ENCODE results near the gene CREB5.
"Not testable (repeated sequence)": the region's sequence is repeated elsewhere in the genome, so short reads cannot be mapped to it uniquely, and the experiment has no call there.

Gene CREB5

DNA sequence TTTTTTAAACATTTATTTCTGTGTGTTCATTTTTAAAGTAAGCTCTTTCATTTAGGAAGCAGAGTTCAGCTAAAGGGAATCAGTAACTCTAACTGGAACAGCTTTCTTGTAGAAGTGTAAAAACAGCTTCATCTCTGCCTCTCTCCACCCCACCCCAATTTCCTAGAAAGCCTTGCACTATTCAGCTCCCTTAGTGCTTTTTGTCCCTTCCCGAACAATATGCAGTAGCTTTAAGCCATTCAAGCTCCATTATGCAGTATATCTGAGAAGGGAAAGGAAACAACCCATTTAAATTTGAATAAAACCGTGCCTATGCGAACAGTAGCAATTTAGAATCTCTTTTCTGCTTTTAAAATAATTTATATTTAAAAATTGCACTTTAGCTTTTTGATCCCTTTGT, 411.3 kb downstream of the CREB5 start:
- Histone ChIP-seq H3K36me3 (ENCODE audit: control insufficient read depth in 1 of 2, insufficient read depth in 2 of 2, low read depth in 1 of 2, low read length in 2 of 2) (peaks cover 10 to 45% of the 10 kb centered on the region in 2 experiments), H3K9ac (ENCODE audit: low read length) (no peak overlapping the region), H4K91ac (ENCODE audit: low read length) (no peak overlapping the region), H3K4me2 (ENCODE audit: low read length, poor library complexity, severe bottlenecking) (no peak overlapping the region), H3K27ac (ENCODE audit: low read length, poor library complexity, severe bottlenecking) (no peak overlapping the region), H3K14ac (ENCODE audit: low read length in 2 of 2) (no peak overlapping the region), H3K4ac (ENCODE audit: low read depth in 1 of 2, low read length in 2 of 2) (no peak overlapping the region), H2BK12ac (ENCODE audit: low read length in 2 of 2) (no peak overlapping the region), H2BK15ac (ENCODE audit: low read depth, poor library complexity, severe bottlenecking) (no peak overlapping the region), H3K4me3 (ENCODE audit: insufficient read depth in 1 of 2, low read depth in 1 of 2, low read length in 2 of 2) (no peak overlapping the region), H4K8ac (ENCODE audit: low read length) (no peak overlapping the region), H2AFZ (ENCODE audit: low read depth, low read length) (no peak overlapping the region), H2BK5ac (ENCODE audit: low read depth, low read length, poor library complexity, severe bottlenecking) (no peak overlapping the region), H2BK120ac (ENCODE audit: low read depth, low read length) (no peak overlapping the region), H3K79me1 (replicated peaks; ENCODE audit: low read length, poor library complexity, severe bottlenecking) (no peaks in the 10 kb centered on the region), H3K23ac (ENCODE audit: low read length in 2 of 2) (no peak overlapping the region), H3K4me1 (ENCODE audit: control insufficient read depth, insufficient read depth, low read depth, low read length) (peaks cover 2% of the 10 kb centered on the region), H3K27me3 (ENCODE audit: control insufficient read depth in 1 of 2, insufficient read depth in 1 of 2, low read length in 2 of 2) (no peaks in the 10 kb centered on the region), H3K9me3 (ENCODE audit: control insufficient read depth, low read length) (no peaks in the 10 kb centered on the region), H2AK5ac (ENCODE audit: low read length, severe bottlenecking) (no peak overlapping the region), H3K18ac (ENCODE audit: low read depth in 1 of 2, low read length in 2 of 2) (no peak overlapping the region)
- no peak for DNase-seq
- 100% methylated on average over 1 of the region's 3 CpGs for WGBS

DNA sequence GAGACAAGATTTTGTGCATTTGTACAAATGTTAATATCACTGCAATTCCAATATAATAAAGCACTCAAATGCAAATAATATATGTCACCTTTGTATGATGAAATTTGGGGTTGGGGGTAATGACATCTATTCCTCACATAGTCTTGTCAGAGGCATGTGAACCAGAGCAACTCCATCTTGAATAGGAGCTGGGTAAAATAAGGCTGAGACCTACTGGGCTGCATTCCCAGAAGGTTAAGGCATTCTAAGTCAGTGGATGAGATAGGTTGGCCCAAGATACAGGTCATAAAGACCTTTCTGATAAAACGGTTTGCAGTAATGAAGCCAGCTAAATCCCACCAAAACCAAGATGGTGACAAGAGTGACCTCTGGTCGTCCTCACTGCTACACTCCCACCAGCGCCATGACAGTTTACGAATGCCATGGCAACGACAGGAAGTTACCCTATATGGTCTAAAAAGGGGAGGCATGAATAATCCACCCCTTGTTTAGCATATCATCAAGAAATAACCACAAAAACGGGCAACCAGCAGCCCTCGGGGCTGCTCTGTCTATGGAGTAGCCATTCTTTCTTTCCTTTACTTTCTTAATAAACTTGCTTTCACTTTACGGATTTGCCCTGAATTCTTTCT, 413.6 kb downstream of the CREB5 start:
- not testable (repeated sequence) for H2BK120ac ChIP-seq (ENCODE audit: low read depth, low read length); H3K27ac ChIP-seq (ENCODE audit: low read length, poor library complexity, severe bottlenecking); H4K8ac ChIP-seq (ENCODE audit: low read length); H3K23ac ChIP-seq (ENCODE audit: low read length in 2 of 2); H3K79me1 ChIP-seq (replicated peaks; ENCODE audit: low read length, poor library complexity, severe bottlenecking); DNase-seq; H3K4me1 ChIP-seq (ENCODE audit: control insufficient read depth, insufficient read depth, low read depth, low read length); H2BK15ac ChIP-seq (ENCODE audit: low read depth, poor library complexity, severe bottlenecking); H4K91ac ChIP-seq (ENCODE audit: low read length); H3K9me3 ChIP-seq (ENCODE audit: control insufficient read depth, low read length); H3K18ac ChIP-seq (ENCODE audit: low read depth in 1 of 2, low read length in 2 of 2); H3K27me3 ChIP-seq (ENCODE audit: control insufficient read depth in 1 of 2, insufficient read depth in 1 of 2, low read length in 2 of 2); H3K4me3 ChIP-seq (ENCODE audit: insufficient read depth in 1 of 2, low read depth in 1 of 2, low read length in 2 of 2); H2BK12ac ChIP-seq (ENCODE audit: low read length in 2 of 2); H3K14ac ChIP-seq (ENCODE audit: low read length in 2 of 2); H3K4ac ChIP-seq (ENCODE audit: low read depth in 1 of 2, low read length in 2 of 2); H3K9ac ChIP-seq (ENCODE audit: low read length); H2AFZ ChIP-seq (ENCODE audit: low read depth, low read length); H3K4me2 ChIP-seq (ENCODE audit: low read length, poor library complexity, severe bottlenecking); H2BK5ac ChIP-seq (ENCODE audit: low read depth, low read length, poor library complexity, severe bottlenecking); H2AK5ac ChIP-seq (ENCODE audit: low read length, severe bottlenecking)
- 94% methylated on average over 8 of the region's 8 CpGs for WGBS
- H3K36me3 ChIP-seq (ENCODE audit: control insufficient read depth in 1 of 2, insufficient read depth in 2 of 2, low read depth in 1 of 2, low read length in 2 of 2) = peaks cover 7 to 21% of the 10 kb centered on the region in 2 experiments

DNA sequence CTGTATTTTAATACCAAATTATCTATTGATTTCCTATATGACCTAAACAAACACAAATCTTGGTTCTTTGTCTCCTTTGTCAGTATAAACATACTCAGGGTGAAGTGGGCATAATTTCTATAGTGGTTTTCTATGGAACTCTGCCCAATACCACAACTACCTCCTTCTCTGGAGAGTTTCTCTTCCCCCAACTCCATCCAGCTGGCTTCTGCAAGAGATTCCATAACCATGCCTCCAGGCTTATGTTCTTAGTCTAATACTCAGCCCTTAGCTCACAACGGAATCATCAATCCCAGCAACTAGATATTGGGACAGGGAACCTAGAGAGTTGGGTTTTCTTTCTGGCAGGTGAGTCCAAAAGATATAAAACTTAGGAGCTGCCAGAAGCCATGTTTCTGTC, 418.5 kb downstream of the CREB5 start:
- Histone ChIP-seq H2AK5ac (ENCODE audit: low read length, severe bottlenecking) (no peak overlapping the region), H3K18ac (ENCODE audit: low read depth in 1 of 2, low read length in 2 of 2) (no peak overlapping the region), H3K23ac (ENCODE audit: low read length in 2 of 2) (no peak overlapping the region)

DNA sequence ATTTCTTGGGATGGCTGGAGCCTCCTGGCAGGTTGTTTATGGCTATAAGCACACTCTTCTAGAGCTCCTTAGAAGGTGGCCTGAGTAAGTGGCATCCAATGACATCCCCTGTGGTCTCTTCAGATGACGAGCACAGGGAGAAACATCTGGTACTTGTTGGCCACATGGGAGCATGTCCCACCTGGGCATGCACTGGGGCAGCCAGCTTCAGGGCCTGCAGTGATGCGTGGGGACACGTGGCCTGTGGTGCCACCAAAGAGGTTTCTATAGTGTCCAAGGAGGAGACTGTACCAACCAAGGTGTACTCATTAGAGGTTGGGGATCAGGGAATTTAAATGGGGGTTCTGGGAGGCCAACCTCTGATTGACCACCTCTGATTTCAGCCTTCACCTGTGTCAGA, 420.4 kb downstream of the CREB5 start:
- no peak overlapping the region for H3K27ac ChIP-seq (ENCODE audit: low read length, poor library complexity, severe bottlenecking)
- no peaks in the 10 kb centered on the region for H3K79me1 ChIP-seq (replicated peaks; ENCODE audit: low read length, poor library complexity, severe bottlenecking)
- peak overlapping the region; percentile 53 for H4K91ac ChIP-seq (ENCODE audit: low read length)
- H2BK120ac ChIP-seq (ENCODE audit: low read depth, low read length) = no peak overlapping the region
- H3K18ac ChIP-seq (ENCODE audit: low read depth in 1 of 2, low read length in 2 of 2) = no peak overlapping the region
- no peak overlapping the region for H3K23ac ChIP-seq (ENCODE audit: low read length in 2 of 2)
- no peak overlapping the region for H3K4me3 ChIP-seq (ENCODE audit: insufficient read depth in 1 of 2, low read depth in 1 of 2, low read length in 2 of 2)
- H3K27me3 ChIP-seq (ENCODE audit: control insufficient read depth in 1 of 2, insufficient read depth in 1 of 2, low read length in 2 of 2) = no peaks in the 10 kb centered on the region
- H3K36me3 ChIP-seq (ENCODE audit: control insufficient read depth in 1 of 2, insufficient read depth in 2 of 2, low read depth in 1 of 2, low read length in 2 of 2) = no peaks in the 10 kb centered on the region
- no peak overlapping the region for H2AK5ac ChIP-seq (ENCODE audit: low read length, severe bottlenecking)
- H3K4me1 ChIP-seq (ENCODE audit: control insufficient read depth, insufficient read depth, low read depth, low read length) = no peaks in the 10 kb centered on the region
- H3K9ac ChIP-seq (ENCODE audit: low read length) = no peak overlapping the region
- 91% methylated on average over 3 of the region's 3 CpGs for WGBS
- H3K14ac ChIP-seq (ENCODE audit: low read length in 2 of 2) = no peak overlapping the region
- H2BK5ac ChIP-seq (ENCODE audit: low read depth, low read length, poor library complexity, severe bottlenecking) = no peak overlapping the region
- H2BK15ac ChIP-seq (ENCODE audit: low read depth, poor library complexity, severe bottlenecking) = no peak overlapping the region
- no peak overlapping the region for H3K4ac ChIP-seq (ENCODE audit: low read depth in 1 of 2, low read length in 2 of 2)
- H4K8ac ChIP-seq (ENCODE audit: low read length) = no peak overlapping the region
- DNase-seq = no peak
- no peak overlapping the region for H2AFZ ChIP-seq (ENCODE audit: low read depth, low read length)
- no peak overlapping the region for H2BK12ac ChIP-seq (ENCODE audit: low read length in 2 of 2)
- no peak overlapping the region for H3K4me2 ChIP-seq (ENCODE audit: low read length, poor library complexity, severe bottlenecking)
- H3K9me3 ChIP-seq (ENCODE audit: control insufficient read depth, low read length) = no peaks in the 10 kb centered on the region

More for the DNA sequence above, 418.5 kb downstream of the CREB5 start:
- H3K4ac ChIP-seq (ENCODE audit: low read depth in 1 of 2, low read length in 2 of 2) = no peak overlapping the region
- no peaks in the 10 kb centered on the region for H3K27me3 ChIP-seq (ENCODE audit: control insufficient read depth in 1 of 2, insufficient read depth in 1 of 2, low read length in 2 of 2)
- no peak for DNase-seq
- H2AFZ ChIP-seq (ENCODE audit: low read depth, low read length) = no peak overlapping the region
- no peak overlapping the region for H3K14ac ChIP-seq (ENCODE audit: low read length in 2 of 2)
- no peak overlapping the region for H2BK120ac ChIP-seq (ENCODE audit: low read depth, low read length)
- no peak overlapping the region for H4K91ac ChIP-seq (ENCODE audit: low read length)
- no peaks in the 10 kb centered on the region for H3K4me1 ChIP-seq (ENCODE audit: control insufficient read depth, insufficient read depth, low read depth, low read length)
- no peak overlapping the region for H3K9ac ChIP-seq (ENCODE audit: low read length)
- H2BK15ac ChIP-seq (ENCODE audit: low read depth, poor library complexity, severe bottlenecking) = no peak overlapping the region
- WGBS = 100% methylated on average over 1 of the region's 1 CpG
- H2BK12ac ChIP-seq (ENCODE audit: low read length in 2 of 2) = no peak overlapping the region
- peaks cover 0 to under 1% of the 10 kb centered on the region in 2 experiments for H3K36me3 ChIP-seq (ENCODE audit: control insufficient read depth in 1 of 2, insufficient read depth in 2 of 2, low read depth in 1 of 2, low read length in 2 of 2)
- H3K9me3 ChIP-seq (ENCODE audit: control insufficient read depth, low read length) = no peaks in the 10 kb centered on the region
- H3K27ac ChIP-seq (ENCODE audit: low read length, poor library complexity, severe bottlenecking) = no peak overlapping the region
- no peak overlapping the region for H3K4me2 ChIP-seq (ENCODE audit: low read length, poor library complexity, severe bottlenecking)
- no peaks in the 10 kb centered on the region for H3K79me1 ChIP-seq (replicated peaks; ENCODE audit: low read length, poor library complexity, severe bottlenecking)
- H3K4me3 ChIP-seq (ENCODE audit: insufficient read depth in 1 of 2, low read depth in 1 of 2, low read length in 2 of 2) = no peak overlapping the region
- H2BK5ac ChIP-seq (ENCODE audit: low read depth, low read length, poor library complexity, severe bottlenecking) = no peak overlapping the region
- H4K8ac ChIP-seq (ENCODE audit: low read length) = no peak overlapping the region

Data from mesenchymal stem cell (in vitro differentiated cells and primary cell).